Measurements from ENCODE around the gene VPS54.

VPS54 gene

DNA sequence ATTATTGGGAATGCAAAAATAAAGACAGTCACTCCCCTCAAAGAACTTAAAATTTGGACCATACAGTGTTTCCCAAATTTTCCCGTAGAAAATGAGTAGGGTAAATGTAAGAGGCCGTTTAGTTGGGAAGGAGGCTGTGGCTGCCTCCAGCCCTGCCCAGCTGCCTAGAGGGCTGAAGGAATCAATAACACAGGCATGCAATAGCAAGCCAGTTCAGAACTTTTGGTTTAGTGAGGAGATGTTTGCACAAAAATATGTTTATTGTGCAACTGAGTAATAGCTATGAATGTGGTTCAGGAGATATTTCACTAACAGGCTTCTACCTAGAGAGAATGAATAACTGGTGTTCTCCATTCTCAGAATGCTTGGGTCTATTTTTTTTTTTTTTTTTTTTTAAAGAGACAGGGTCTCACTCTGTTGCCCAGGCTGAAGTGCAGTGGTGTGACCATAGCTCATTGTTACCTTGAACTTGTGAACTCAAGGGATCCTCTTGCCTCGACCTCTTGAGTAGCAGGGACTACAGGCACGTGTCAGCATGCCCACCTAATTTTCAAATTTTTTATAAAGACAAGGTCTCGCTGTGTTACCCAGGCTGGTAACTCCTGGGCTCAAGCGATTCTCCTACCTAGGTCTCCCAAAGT, 153.9 kb downstream of the VPS54 start:
- no peak for DNase-seq (ENCODE audit: low spot score)
- TF ChIP-seq, protein P1, sequence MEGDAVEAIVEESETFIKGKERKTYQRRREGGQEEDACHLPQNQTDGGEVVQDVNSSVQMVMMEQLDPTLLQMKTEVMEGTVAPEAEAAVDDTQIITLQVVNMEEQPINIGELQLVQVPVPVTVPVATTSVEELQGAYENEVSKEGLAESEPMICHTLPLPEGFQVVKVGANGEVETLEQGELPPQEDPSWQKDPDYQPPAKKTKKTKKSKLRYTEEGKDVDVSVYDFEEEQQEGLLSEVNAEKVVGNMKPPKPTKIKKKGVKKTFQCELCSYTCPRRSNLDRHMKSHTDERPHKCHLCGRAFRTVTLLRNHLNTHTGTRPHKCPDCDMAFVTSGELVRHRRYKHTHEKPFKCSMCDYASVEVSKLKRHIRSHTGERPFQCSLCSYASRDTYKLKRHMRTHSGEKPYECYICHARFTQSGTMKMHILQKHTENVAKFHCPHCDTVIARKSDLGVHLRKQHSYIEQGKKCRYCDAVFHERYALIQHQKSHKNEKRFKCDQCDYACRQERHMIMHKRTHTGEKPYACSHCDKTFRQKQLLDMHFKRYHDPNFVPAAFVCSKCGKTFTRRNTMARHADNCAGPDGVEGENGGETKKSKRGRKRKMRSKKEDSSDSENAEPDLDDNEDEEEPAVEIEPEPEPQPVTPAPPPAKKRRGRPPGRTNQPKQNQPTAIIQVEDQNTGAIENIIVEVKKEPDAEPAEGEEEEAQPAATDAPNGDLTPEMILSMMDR (IDR thresholded peaks at IDR 0.05; ENCODE audit: extremely low read depth, missing control alignments): no peak

DNA sequence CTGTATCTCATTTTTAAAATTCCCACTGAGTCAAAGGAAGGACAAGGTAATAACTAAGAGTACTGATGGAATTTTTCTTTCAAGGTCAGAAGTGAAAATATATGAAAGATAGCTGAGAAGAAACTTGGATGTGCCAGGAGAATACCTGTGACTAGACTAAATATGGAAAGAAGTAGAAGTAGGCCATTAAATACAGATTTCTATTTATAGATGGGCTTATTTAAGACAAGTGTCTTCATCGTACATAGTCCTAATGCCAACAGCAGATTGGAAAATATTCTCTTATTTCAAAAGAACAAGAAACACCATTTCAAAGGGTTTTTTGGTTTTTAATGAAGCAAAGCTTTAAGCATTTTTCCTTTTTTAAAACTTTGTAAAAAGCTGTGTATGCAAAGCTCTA, 155.5 kb downstream of the VPS54 start:
- TF ChIP-seq, protein P1 (IDR thresholded peaks at IDR 0.05; ENCODE audit: extremely low read depth, missing control alignments): no peak
- DNase-seq (ENCODE audit: low spot score): no peak

DNA sequence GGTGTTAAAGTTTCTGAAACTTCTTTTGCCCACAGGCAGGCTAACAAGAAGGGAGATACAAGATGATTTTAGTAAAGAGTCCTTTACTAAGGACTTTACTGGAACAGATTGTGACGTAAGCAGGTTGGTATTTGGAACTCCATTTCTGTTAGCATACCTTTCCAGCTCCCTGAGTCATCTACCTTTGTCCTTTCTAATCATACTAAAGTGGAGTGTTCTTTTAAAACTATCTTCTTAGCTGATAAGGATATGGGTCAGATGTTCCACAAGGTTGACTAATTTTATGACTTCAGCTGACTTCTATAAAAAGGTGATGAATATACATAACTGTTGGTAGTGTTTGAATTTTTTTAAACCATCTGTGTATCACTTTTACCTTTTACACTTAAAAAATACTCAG, 156.4 kb downstream of the VPS54 start:
- no peak for DNase-seq (ENCODE audit: low spot score)
- TF ChIP-seq, protein P1 (IDR thresholded peaks at IDR 0.05; ENCODE audit: extremely low read depth, missing control alignments): no peak

DNA sequence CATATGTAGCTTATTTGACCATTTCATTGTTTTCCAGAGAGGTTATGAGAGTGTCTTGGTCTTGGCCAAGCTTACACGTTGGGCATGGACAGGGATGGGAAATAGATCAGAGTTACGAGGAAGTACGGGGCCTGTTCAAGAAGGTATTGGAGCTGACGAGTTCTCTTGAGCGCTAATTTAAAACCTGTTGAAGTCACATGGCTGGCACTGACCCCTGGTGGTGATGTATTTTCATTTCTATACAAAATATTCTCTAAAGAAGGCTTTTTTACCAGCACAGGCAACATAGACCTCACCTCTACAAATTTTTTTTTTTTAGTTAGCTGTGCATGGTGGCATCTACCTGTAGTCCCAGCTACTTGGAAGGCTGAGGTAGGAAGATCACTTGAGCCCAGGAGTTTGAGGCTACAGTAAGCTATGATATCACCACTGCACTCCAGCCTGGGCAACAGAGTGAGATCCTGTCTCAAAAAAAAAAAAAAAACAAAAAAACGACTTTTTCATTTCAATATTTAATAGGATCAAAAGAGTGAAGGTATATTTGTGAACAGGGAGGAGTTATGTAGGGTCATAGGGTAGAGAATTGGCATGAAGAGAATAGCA, 157.9 kb downstream of the VPS54 start:
- DNase-seq (ENCODE audit: low spot score): peak; percentile 43
- TF ChIP-seq, protein P1 (IDR thresholded peaks at IDR 0.05; ENCODE audit: extremely low read depth, missing control alignments): no peak

DNA sequence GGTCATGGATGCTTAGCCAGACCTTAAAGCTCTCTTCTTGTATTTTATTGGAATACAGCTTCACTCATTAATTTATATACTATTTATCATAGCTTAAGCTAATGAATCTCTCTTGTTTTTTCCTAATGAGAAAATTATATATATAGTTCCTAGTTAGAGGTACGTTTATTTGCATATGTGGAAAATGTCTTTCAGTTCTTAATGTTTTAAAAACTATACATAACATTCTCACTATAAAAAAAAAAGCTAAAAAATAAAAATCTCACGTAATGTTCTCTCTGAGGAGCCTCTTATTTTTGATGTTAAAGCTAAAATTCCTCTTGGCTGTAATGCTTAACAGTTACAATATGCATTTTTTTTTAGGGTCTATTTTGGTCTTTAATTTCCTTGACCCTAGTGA, 160.9 kb downstream of the VPS54 start:
- no peak for DNase-seq (ENCODE audit: low spot score)
- TF ChIP-seq, protein P1 (IDR thresholded peaks at IDR 0.05; ENCODE audit: extremely low read depth, missing control alignments): no peak

DNA sequence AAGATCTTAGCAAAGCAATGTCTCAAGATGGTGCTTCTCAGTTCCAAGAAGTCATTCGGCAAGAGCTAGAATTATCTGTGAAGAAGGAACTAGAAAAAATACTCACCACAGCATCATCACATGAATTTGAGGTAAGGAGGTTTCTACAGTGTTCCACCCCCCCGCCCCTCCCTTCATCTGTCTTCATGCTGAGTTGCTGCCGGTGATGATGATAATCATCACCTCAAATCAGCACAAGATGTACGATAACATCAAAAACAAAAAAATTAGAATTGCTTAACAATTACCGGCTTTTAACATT, 163.0 kb downstream of the VPS54 start:
- TF ChIP-seq, protein P1 (IDR thresholded peaks at IDR 0.05; ENCODE audit: extremely low read depth, missing control alignments): no peak
- DNase-seq (ENCODE audit: low spot score): no peak

DNA sequence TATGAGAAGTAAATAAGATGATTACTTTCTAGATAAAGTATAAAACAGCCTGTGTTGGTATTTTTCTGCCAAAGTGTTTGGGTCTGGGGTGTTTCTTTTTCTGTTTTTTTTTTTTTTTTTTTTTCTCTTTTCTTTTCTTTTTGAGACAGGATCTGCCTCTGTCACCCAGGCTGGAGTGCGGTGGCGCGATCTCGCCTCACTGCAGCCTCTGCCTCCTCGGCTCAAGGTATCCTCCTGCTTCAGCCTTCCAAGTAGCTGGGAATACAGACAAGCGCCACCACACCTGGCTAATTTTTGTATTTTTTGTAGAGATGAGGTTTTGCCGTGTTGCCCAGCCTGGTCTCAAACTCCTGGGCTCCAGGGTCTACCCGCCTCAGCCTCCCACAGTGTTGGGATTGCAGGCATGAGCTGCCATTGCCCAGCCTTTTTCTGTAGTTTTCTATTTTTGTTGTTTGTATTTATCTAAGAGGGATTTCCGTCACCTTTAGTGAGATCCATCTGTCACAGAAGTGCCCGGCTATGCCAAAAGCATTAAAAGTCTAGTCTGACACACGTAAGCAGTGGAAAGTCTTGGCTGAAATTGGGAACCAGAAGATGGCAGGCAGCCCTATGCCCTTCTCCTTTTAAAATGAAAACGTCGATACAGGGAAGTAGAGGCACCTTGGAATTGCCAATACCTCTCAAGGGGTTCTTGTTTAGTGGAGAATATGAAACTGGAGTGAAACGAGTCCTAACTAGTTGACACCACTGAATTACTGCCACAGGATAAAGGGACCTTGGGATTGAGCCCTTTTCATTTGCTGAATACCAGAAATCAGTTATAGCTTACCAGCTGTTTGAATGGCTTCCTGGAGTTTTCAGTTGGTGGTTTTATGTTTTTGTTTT, 163.6 kb downstream of the VPS54 start:
- TF ChIP-seq, protein P1 (IDR thresholded peaks at IDR 0.05; ENCODE audit: extremely low read depth, missing control alignments): no peak
- no peak for DNase-seq (ENCODE audit: low spot score)

Data from GM20000 (cell line).